ENCODE data around the gene C6orf89. TPM values are rescaled to one million over a fixed set of nuclear protein-coding genes. Genes with fewer than 3 reads are reported as not detected.

Gene C6orf89
- total RNA-seq, 1 experiment from 2014 or later, result 22.6 TPM

DNA sequence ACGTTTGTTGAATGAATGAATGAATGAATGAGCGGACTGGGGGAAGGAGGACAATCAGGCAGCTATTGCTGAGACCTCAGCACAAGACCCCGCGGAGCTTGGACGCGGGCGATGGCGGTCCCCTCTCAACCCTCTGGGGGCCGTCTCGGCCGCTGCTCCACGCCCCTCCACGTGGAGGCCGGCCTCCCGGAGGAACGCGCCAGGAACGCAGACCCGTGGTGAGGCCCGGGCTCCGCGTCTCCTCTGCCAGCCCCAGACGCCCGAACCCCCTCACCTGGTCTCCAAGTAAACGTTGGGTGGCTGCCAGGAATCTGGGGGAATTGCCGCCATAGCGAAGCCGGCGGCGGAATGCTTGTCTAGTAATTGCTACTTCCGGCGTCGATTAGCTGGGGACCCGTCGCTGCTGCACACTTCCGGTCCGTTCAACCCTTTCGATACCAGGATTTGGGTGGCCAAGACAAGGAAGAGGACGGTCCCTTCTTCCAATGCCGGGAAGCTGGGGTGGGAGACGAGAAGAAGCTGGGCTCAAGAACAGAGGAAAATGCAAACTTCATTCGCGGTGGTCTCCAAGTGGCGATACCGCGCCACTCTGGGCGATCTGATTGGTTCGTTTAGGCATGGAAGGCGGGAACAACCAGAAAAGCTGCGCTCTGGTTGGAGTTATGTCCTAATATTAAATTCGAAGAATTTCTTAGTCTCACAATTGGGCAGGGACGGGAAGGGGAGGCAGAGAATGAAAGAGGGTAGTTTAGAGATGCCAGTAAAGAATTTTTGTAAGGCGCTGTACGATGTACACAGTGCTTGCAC is 11.1 kb upstream of the C6orf89 start, which contains the start of gene PPIL1:
PPIL1 (minus strand) TSS at position 361 of the 807 bp plus-strand sequence; CDS start at position 330, 31 bp downstream.
- TF ChIP-seq, protein P1, sequence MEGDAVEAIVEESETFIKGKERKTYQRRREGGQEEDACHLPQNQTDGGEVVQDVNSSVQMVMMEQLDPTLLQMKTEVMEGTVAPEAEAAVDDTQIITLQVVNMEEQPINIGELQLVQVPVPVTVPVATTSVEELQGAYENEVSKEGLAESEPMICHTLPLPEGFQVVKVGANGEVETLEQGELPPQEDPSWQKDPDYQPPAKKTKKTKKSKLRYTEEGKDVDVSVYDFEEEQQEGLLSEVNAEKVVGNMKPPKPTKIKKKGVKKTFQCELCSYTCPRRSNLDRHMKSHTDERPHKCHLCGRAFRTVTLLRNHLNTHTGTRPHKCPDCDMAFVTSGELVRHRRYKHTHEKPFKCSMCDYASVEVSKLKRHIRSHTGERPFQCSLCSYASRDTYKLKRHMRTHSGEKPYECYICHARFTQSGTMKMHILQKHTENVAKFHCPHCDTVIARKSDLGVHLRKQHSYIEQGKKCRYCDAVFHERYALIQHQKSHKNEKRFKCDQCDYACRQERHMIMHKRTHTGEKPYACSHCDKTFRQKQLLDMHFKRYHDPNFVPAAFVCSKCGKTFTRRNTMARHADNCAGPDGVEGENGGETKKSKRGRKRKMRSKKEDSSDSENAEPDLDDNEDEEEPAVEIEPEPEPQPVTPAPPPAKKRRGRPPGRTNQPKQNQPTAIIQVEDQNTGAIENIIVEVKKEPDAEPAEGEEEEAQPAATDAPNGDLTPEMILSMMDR (conservative IDR thresholded peaks at IDR 0.05; ENCODE audit: low read depth, low read length), result no peak
- TF ChIP-seq EZH2 (IDR thresholded peaks at IDR 0.05; ENCODE audit: borderline replicate concordance, low read depth, low read length, poor library complexity, severe bottlenecking), result no peak
- ChIA-PET CTCF (interaction anchor here (0.6 to 3.0 kb wide), 4 partner anchors 11 to 274 kb away, joined by 5 to 12 read pairs (median 6); partner anchors contain the start of gene C6orf89), POLR2A (ENCODE audit: low non-redundant PET) (interaction anchor here (0.7 to 0.8 kb wide), 2 partner anchors 160 to 377 kb away, joined by 3 to 4 read pairs; no protein-coding TSS in a partner anchor)
- DNase-seq (ENCODE audit: low spot score), result peak; percentile 96
- no peaks in the 10 kb centered on the region for H3K27me3 ChIP-seq (replicated peaks; ENCODE audit: insufficient read depth, low read depth, low read length, poor library complexity)
- peaks cover 14% of the 10 kb centered on the region for H3K4me1 ChIP-seq (ENCODE audit: insufficient read depth, low read length, poor library complexity, severe bottlenecking)
- peak within 1 kb of the TSS; percentile 75 for H3K4me3 ChIP-seq (ENCODE audit: low read depth, low read length, poor library complexity, severe bottlenecking)
- H3K9me3 ChIP-seq (ENCODE audit: low read depth, low read length, poor library complexity, severe bottlenecking), result no peaks in the 10 kb centered on the region
- intact Hi-C loops (cut with micrococcal nuclease; ENCODE audit: unreplicated experiment), result loop anchor here (1.0 kb wide), 1 partner anchor 11 kb away; the partner anchor contains the start of gene C6orf89
- no TSS peak for BruUV-seq (replicated peaks)
- peaks cover 12% of the 10 kb centered on the region for H3K36me3 ChIP-seq (ENCODE audit: insufficient read depth, low read length, poor library complexity, severe bottlenecking)
- H3K27ac ChIP-seq (ENCODE audit: low read depth, low read length, poor library complexity, severe bottlenecking), result peak within 1 kb of the TSS; percentile 97

DNA sequence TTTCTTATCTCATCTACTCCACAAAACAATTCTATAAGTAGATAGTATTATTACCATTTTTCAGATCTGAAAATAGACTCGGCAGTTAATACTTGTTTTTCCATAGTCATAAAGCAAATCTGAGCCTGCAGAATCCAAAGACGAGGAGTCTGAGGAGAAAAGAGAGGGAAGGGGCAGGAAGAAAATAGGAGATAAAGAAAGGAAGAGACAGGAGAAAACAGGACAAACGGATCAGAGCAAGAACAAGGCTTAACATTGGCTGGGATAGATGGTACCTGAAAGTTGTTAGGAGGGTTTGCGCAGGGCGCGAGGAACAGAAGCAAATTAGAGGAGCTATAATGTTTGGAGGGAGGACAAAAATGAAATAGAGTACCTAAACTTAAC is 10.5 kb upstream of the C6orf89 start:
- H3K36me3 ChIP-seq (ENCODE audit: insufficient read depth, low read length, poor library complexity, severe bottlenecking), result peaks cover 6% of the 10 kb centered on the region
- DNase-seq (ENCODE audit: low spot score), result no peak
- H3K27me3 ChIP-seq (replicated peaks; ENCODE audit: insufficient read depth, low read depth, low read length, poor library complexity), result no peaks in the 10 kb centered on the region
- no peaks in the 10 kb centered on the region for H3K9me3 ChIP-seq (ENCODE audit: low read depth, low read length, poor library complexity, severe bottlenecking)
- intact Hi-C loops (cut with micrococcal nuclease; ENCODE audit: unreplicated experiment), result loop anchor here (1.0 kb wide), 1 partner anchor 10 kb away; the partner anchor contains the start of gene C6orf89
- TF ChIP-seq, protein P1 (conservative IDR thresholded peaks at IDR 0.05; ENCODE audit: low read depth, low read length), result no peak
- no peak for TF ChIP-seq EZH2 (IDR thresholded peaks at IDR 0.05; ENCODE audit: borderline replicate concordance, low read depth, low read length, poor library complexity, severe bottlenecking)
- H3K4me1 ChIP-seq (ENCODE audit: insufficient read depth, low read length, poor library complexity, severe bottlenecking), result peaks cover 14% of the 10 kb centered on the region
- POLR2A ChIA-PET (ENCODE audit: low non-redundant PET), result interaction anchor here (0.7 to 0.8 kb wide), 2 partner anchors 159 to 376 kb away, joined by 3 to 4 read pairs; no protein-coding TSS in a partner anchor
- CTCF ChIA-PET, result interaction anchor here (0.6 to 3.0 kb wide), 4 partner anchors 10 to 273 kb away, joined by 5 to 12 read pairs (median 6); partner anchors contain the start of gene C6orf89
- TSS peak; percentile 97 for BruUV-seq (replicated peaks)
- H3K27ac ChIP-seq (ENCODE audit: low read depth, low read length, poor library complexity, severe bottlenecking), result peak overlapping the region; percentile 97
- peak overlapping the region; percentile 75 for H3K4me3 ChIP-seq (ENCODE audit: low read depth, low read length, poor library complexity, severe bottlenecking)

DNA sequence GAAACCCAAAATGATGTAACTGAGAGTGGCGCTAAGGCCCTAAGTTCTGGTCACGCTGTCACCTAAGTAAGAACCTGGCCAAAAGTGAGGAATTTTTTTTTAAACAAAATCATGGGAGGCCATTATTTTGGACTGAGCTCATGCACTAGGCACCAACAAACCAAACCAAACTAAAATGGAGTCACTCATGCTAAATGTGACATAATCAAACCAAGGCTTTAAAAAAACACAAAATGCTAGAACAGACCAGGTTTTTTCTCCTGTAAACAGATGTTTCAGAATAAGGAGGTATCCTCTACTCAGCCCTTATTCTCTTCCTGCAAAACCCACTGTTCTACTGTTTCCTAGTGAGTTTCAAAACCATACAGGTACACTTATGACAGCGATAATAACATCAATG is 1.1 kb upstream of the C6orf89 start:
- no peak for TF ChIP-seq EZH2 (IDR thresholded peaks at IDR 0.05; ENCODE audit: borderline replicate concordance, low read depth, low read length, poor library complexity, severe bottlenecking)
- TF ChIP-seq, protein P1 (conservative IDR thresholded peaks at IDR 0.05; ENCODE audit: low read depth, low read length), result no peak
- no peaks in the 10 kb centered on the region for H3K36me3 ChIP-seq (ENCODE audit: insufficient read depth, low read length, poor library complexity, severe bottlenecking)
- H3K4me3 ChIP-seq (ENCODE audit: low read depth, low read length, poor library complexity, severe bottlenecking), result no peak overlapping the region
- no TSS peak for BruUV-seq (replicated peaks)
- ChIA-PET POLR2A (ENCODE audit: low non-redundant PET) (interaction anchor here (0.5 to 0.7 kb wide), 2 partner anchors 88 to 91 kb away, joined by 3 to 17 read pairs; no protein-coding TSS in a partner anchor), CTCF (interaction anchor here (0.8 to 1.5 kb wide), 2 partner anchors 133 to 326 kb away, joined by 3 to 12 read pairs; no protein-coding TSS in a partner anchor)
- H3K27ac ChIP-seq (ENCODE audit: low read depth, low read length, poor library complexity, severe bottlenecking), result no peak overlapping the region
- no peak for DNase-seq (ENCODE audit: low spot score)
- intact Hi-C loops (cut with micrococcal nuclease; ENCODE audit: unreplicated experiment), result loop anchor here (1.0 to 10.0 kb wide), 5 partner anchors 9 to 330 kb away; partner anchors contain the start of genes MTCH1 and PIM1
- no peaks in the 10 kb centered on the region for H3K27me3 ChIP-seq (replicated peaks; ENCODE audit: insufficient read depth, low read depth, low read length, poor library complexity)
- no peaks in the 10 kb centered on the region for H3K9me3 ChIP-seq (ENCODE audit: low read depth, low read length, poor library complexity, severe bottlenecking)
- peaks cover 6% of the 10 kb centered on the region for H3K4me1 ChIP-seq (ENCODE audit: insufficient read depth, low read length, poor library complexity, severe bottlenecking)
